Neural cell (in vitro differentiated cells): ENCODE data around the gene SLC39A7.

Source experiments
- CTCF ChIP-seq: fragments of 450-650 bp; IDR thresholded peaks from 2 replicates; pipeline ENCODE4 v1.5.1; 2014; ENCODE audit warnings: antibody characterized with exemption, mild to moderate bottlenecking, moderate library complexity; ENCODE audit not compliant: poor library complexity, severe bottlenecking
- EP300 ChIP-seq: fragments of 450-650 bp; conservative IDR thresholded peaks from 2 replicates; pipeline ENCODE4 v1.6.1; 2014; ENCODE audit warnings: antibody characterized with exemption, mild to moderate bottlenecking, moderate library complexity; ENCODE audit not compliant: poor library complexity, severe bottlenecking
- EZH2 ChIP-seq: fragments of 200-600, 300-800 bp; shearing (Covaris generic), sonication (generic); IDR thresholded peaks from 2 replicates; pipeline ENCODE4 v1.6.1; 2014; ENCODE audit warnings: antibody characterized with exemption, low read length, borderline replicate concordance, mild to moderate bottlenecking; ENCODE audit not compliant: insufficient read depth, poor library complexity, severe bottlenecking
- MXI1 ChIP-seq: fragments of 450-650 bp; conservative IDR thresholded peaks from 2 replicates; pipeline ENCODE4 v1.6.1; 2014; ENCODE audit warnings: antibody characterized with exemption, mild to moderate bottlenecking; ENCODE audit not compliant: poor library complexity, severe bottlenecking
- POLR2AphosphoS5 ChIP-seq: IDR thresholded peaks from 2 replicates; pipeline ENCODE4 v1.6.1; 2012
- RAD21 ChIP-seq: fragments of 450-650 bp; conservative IDR thresholded peaks from 2 replicates; pipeline ENCODE4 v1.6.1; 2014; ENCODE audit warnings: antibody characterized with exemption, mild to moderate bottlenecking, moderate library complexity
- REST ChIP-seq: IDR thresholded peaks from 2 replicates; pipeline ENCODE4 v1.6.1; 2012; ENCODE audit warnings: borderline replicate concordance
- SMC3 ChIP-seq: fragments of 450-650 bp; conservative IDR thresholded peaks from 2 replicates; pipeline ENCODE4 v1.6.1; 2014; ENCODE audit warnings: antibody characterized with exemption, mild to moderate bottlenecking, moderate library complexity; ENCODE audit not compliant: poor library complexity
- TAF1 ChIP-seq: IDR thresholded peaks from 2 replicates; pipeline ENCODE4 v1.6.1; 2012; ENCODE audit warnings: low read depth

GRCh38 chr6:33168639-33169038 lies 32.0 kb upstream of the SLC39A7 start:
- TF ChIP-seq CTCF, result no peak
- no peak for TF ChIP-seq EZH2
- no peak for TF ChIP-seq RAD21
- TF ChIP-seq REST, result no peak
- TF ChIP-seq MXI1, result no peak
- no peak for TF ChIP-seq POLR2AphosphoS5
- TF ChIP-seq TAF1, result no peak
- TF ChIP-seq EP300, result no peak
- TF ChIP-seq SMC3, result no peak
